ENCODE measurements around the gene SHROOM1. TPM values are rescaled to one million over a fixed set of nuclear protein-coding genes. Genes with fewer than 3 reads are reported as not detected.

SHROOM1 gene
- total RNA-seq: 11.4 and 13.9 TPM in 2 replicates

GRCh38 chr5:132830436-132831094 is at the start of gene SHROOM1:
Gene SHROOM1, minus strand, starts transcription at chr5:132830647. Its CDS starts 4,507 bp downstream, at chr5:132826140.

GRCh38 chr5:132873119-132873929 is 42.9 kb upstream of the SHROOM1 start, which contains the start of gene LEAP2:
Gene LEAP2, plus strand, starts transcription at chr5:132873668. Its CDS starts 27 bp downstream, at chr5:132873695.

GRCh38 chr5:132866342-132867045 is 36.0 kb upstream of the SHROOM1 start, which contains the start of the genes GDF9 and UQCRQ:
Gene GDF9, minus strand, starts transcription at chr5:132866469. Its CDS starts 1,936 bp downstream, at chr5:132864533.
Gene UQCRQ, plus strand, starts transcription at chr5:132866642. Its CDS starts 240 bp downstream, at chr5:132866882.

GRCh38 chr5:132812781-132813598 is 17.5 kb downstream of the SHROOM1 start, which contains the start of gene SOWAHA:
Gene SOWAHA, plus strand, starts transcription at chr5:132813302. Its CDS starts 320 bp downstream, at chr5:132813622.

DNA sequence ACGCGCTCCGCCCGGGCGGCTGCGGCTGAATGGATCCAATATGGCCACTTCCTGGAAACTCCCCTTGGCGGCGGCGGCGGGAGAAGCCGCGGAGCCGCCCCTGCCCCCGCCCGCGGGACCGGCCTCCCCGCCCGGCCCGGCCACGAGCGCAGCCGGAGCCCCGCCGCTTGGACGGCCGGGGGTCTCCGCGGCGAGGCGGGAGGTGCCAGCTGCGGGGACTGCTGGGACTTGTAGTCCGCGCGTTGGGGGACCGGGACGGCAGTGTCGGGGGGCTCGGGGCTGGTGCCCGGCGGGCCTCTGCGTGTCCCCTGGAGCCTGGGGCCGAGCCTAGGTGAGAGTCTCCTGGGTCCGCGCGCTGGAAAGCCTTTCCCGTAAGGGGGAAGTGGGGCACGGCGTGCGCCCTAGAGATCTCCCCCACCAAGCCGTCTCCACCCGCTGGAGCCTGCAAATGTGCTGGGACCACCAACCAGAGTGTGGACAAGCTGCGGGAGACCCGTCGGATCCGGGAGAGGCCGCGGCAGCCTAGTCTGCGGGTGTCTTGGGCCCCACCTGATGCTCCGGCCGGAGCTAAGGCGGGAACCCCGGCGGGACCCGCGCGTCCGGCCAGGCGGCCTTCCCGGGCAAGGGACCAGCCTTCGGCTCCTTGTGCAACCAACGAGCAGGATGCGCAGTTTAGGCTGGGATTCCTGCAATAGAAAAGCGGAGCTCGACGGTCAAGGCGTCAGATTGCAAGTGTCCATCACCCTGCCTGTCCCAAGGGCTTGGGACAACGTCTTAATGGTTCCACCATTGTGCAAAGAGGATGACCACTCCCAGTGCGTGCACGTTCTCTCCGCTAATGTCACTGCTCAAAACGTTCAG is 53.0 kb downstream of the SHROOM1 start, which contains the start of gene SEPTIN8:
SEPTIN8 (minus strand) TSS at position 31 of the 861 bp plus-strand sequence. CDS start 102 bp downstream, outside the sequence.

Other genes starting within 250 kb of the SHROOM1 start
- not detected in 2 replicates for gene IL13, start 172.5 kb downstream of the SHROOM1 start, total RNA-seq
- gene IL4, start 156.7 kb downstream of the SHROOM1 start, total RNA-seq: not detected in 2 replicates
- 5.3 and 6.6 TPM in 2 replicates for gene KIF3A, start 93.1 kb downstream of the SHROOM1 start, total RNA-seq
- 0.25 TPM in 1 of 2 replicates, not detected in the other for gene CCNI2, start 83.2 kb downstream of the SHROOM1 start, total RNA-seq
- gene SEPTIN8, start 53.4 kb downstream of the SHROOM1 start, total RNA-seq: 45.8 and 52.3 TPM in 2 replicates
- not detected in 2 replicates for gene SOWAHA, start 17.3 kb downstream of the SHROOM1 start, total RNA-seq
- not detected in 2 replicates for gene GDF9, start 35.8 kb upstream of the SHROOM1 start, total RNA-seq
- gene UQCRQ, start 36.0 kb upstream of the SHROOM1 start, total RNA-seq: 170 and 247 TPM in 2 replicates
- gene LEAP2, start 43.0 kb upstream of the SHROOM1 start, total RNA-seq: 0.39 TPM in 1 of 2 replicates, not detected in the other
- gene AFF4, start 133.0 kb upstream of the SHROOM1 start, total RNA-seq: 31.9 and 33.4 TPM in 2 replicates
- gene ZCCHC10, start 195.9 kb upstream of the SHROOM1 start, total RNA-seq: 20.9 and 36.2 TPM in 2 replicates
- 93.0 and 106 TPM in 2 replicates for gene HSPA4, start 221.4 kb upstream of the SHROOM1 start, total RNA-seq

All from mammary microvascular endothelial cell (primary cell).